HTR-8/SVneo (cell line): ENCODE results near the gene RYR3.

Experiments
- DNase-seq: peaks from one replicate; pipeline ENCODE4 v3.0.0; 2011; ENCODE audit warnings: low spot score, mixed read lengths; ENCODE audit not compliant: insufficient read length
- FAIRE-seq: peaks from 2 replicates; lab custom pipeline; 2011; peaks lifted over from hg19 to GRCh38; lab: Jason Lieb, UNC

The RYR3 gene

GRCh38 chr15:33903661-33904060, 592.9 kb downstream of the RYR3 start:
- no peak for FAIRE-seq
- no peak for DNase-seq

GRCh38 chr15:33907326-33907725, 596.6 kb downstream of the RYR3 start:
- DNase-seq (no peak), FAIRE-seq (no peak)

GRCh38 chr15:33908406-33908805, 597.6 kb downstream of the RYR3 start:
- FAIRE-seq (no peak), DNase-seq (no peak)

- DNase-seq (no peak), FAIRE-seq (no peak)
Measured at GRCh38 chr15:33910741-33911140, 600.0 kb downstream of the RYR3 start.

- no peak for DNase-seq
- no peak for FAIRE-seq
Measured at GRCh38 chr15:33912326-33912725, 601.6 kb downstream of the RYR3 start.

- DNase-seq (no peak), FAIRE-seq (no peak)
Measured at GRCh38 chr15:33913459-33913858, 602.7 kb downstream of the RYR3 start.
